HG03520 (cell line): Measurements from ENCODE around the gene IL1RAPL1.

Experiments
- ATAC-seq: cut with Tn5 transposase; IDR thresholded peaks from one replicate; pipeline ENCODE4 v1.9.1; 2021; ENCODE audit warnings: mild to moderate bottlenecking, moderate library complexity; ENCODE audit not compliant: unreplicated experiment

The IL1RAPL1 gene

DNA sequence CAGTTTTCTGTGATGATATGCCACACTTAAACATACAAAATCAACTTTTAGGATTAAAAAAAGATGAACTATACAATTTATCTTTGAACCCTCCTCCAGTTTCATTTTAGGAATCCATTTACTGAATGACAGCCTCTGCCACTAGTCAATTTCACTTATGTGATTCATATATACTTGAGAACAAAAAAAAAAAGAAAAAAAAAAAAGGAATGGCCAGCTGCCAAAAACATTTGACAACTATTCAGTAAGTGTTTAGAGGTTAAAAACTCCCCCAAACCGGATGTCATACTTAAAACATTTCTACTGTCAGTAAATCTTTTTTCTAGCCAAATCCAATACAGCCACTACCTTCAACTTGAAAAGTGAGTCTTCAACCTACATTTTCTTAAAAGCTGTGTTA, 1361.4 kb downstream of the IL1RAPL1 start:
- no peak for ATAC-seq

DNA sequence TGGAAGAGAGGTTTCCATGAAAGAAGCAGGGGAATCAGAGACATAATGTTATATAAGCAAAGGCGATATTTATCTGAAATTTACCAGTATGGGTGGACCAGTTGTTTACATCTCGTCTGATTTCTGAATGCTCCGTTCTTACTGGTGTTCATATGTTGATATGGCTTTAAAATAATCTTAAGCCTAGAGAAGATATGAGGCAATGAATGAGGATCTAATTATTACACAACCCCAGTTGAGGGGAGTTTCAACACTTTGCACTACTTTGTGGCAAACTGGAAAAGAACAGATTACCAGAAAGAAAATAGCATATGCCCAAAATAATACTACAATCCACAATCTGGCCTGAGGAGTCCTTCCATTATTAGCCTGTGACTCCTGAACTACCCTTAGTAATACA, 1364.8 kb downstream of the IL1RAPL1 start:
- no peak for ATAC-seq

DNA sequence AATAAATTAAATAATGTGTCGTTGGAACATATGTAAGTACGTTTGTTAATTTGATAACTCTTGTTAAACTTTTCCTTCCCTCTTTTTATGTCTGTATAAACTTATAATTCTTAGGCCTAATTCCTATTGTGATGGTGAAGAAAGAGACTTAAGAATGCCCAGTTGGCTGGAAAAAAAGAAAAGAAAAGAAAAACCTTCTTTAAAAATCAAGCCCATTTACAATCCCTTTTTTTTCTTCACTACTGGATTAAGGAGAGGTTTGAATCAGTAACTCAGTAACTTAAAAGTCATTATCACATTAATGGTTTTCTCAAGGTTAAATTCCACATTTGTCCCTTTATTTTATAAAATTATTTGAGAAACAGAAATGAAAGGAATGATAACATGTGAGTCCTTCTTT, 1374.8 kb downstream of the IL1RAPL1 start:
- ATAC-seq = no peak

DNA sequence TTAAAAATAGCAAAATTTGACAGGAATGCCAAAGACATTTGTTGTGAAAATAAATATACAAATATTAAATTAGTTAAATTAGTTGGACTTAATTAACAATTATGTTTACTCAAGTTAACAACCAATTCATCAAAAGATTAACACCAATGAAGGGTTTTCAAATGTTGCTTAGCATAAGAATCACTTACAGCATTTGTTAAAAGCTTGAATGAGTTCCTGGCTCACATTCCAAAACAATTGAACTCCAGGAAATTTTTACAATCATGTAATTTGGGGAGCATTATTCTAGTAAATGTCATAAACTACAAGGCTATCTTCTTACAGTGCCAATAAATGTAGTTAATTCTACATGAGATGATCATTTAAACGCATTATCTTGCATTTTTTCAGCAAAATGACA, 1378.4 kb downstream of the IL1RAPL1 start:
- ATAC-seq = no peak

DNA sequence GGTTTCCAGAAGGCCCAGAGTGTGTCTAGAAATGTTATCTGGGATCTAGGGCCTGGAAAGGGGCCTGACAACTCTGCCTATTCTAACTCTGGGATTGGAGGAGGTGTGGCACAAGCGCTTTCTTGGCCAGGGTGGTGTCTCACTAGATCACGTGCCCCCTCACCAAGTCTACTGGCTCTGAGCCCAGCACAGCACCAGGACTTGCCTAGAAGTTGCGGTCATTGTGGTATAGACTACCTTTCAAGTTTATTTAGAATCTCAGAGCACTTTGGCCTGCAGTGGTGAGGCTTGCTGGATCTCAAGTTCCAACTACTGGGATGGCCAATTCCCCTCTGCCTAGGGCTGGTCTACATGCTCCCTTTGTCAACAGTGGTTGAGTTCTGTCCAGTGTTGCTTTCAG, 1404.8 kb downstream of the IL1RAPL1 start:
- no peak for ATAC-seq

DNA sequence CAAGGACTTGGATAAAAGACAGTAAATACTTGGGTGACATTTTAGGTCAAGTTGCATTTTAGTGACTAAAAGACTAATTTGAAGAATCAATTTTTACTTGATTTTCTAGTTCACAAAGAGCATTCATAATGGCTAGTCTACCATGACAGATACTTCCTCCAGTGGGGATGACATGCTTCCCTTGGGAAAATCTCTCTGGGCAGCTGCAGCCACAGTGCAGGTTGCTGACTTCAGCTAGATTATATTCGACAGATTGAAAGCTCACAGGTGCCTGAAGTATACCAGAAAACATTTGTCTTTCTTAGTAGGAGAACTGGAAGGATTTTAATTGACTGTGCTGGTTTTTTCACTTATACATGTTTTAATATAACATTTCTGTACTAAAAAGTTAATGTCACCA, 1418.6 kb downstream of the IL1RAPL1 start:
- ATAC-seq = no peak
